SU-DHL-6 (cell line): ENCODE data around the gene CDH1.

Source experiments
- EZH2phosphoT487 ChIP-seq: fragments of 200-600 bp; sonication (generic), shearing (Covaris generic); conservative IDR thresholded peaks from 2 replicates; pipeline ENCODE4 v1.6.1; 2018; ENCODE audit warnings: mild to moderate bottlenecking, antibody characterized with exemption, low read length, moderate library complexity, mixed read lengths
- TF ChIP-seq, protein P1 (sequence below): fragments of 200-600 bp; sonication (generic); IDR thresholded peaks from one replicate; pipeline ENCODE4 v1.5.1; 2017; ENCODE audit warnings: antibody characterized with exemption, mild to moderate bottlenecking, low read length, moderate library complexity; ENCODE audit not compliant: insufficient read depth, poor library complexity, severe bottlenecking

DNA sequence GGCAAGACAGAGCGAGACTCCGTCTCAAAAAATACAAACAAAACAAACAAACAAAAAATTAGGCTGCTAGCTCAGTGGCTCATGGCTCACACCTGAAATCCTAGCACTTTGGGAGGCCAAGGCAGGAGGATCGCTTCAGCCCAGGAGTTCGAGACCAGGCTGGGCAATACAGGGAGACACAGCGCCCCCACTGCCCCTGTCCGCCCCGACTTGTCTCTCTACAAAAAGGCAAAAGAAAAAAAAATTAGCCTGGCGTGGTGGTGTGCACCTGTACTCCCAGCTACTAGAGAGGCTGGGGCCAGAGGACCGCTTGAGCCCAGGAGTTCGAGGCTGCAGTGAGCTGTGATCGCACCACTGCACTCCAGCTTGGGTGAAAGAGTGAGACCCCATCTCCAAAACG, 531 bp upstream of the CDH1 start:
- TF ChIP-seq, protein P1, sequence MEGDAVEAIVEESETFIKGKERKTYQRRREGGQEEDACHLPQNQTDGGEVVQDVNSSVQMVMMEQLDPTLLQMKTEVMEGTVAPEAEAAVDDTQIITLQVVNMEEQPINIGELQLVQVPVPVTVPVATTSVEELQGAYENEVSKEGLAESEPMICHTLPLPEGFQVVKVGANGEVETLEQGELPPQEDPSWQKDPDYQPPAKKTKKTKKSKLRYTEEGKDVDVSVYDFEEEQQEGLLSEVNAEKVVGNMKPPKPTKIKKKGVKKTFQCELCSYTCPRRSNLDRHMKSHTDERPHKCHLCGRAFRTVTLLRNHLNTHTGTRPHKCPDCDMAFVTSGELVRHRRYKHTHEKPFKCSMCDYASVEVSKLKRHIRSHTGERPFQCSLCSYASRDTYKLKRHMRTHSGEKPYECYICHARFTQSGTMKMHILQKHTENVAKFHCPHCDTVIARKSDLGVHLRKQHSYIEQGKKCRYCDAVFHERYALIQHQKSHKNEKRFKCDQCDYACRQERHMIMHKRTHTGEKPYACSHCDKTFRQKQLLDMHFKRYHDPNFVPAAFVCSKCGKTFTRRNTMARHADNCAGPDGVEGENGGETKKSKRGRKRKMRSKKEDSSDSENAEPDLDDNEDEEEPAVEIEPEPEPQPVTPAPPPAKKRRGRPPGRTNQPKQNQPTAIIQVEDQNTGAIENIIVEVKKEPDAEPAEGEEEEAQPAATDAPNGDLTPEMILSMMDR: no peak
- no peak for TF ChIP-seq EZH2phosphoT487
